A204.1 (cell line): ENCODE results near the gene PRKAG2.

Experiments used
- FAIRE-seq: peaks from 2 replicates; lab custom pipeline; 2012; peaks lifted over from hg19 to GRCh38; lab: Jason Lieb, UNC

PRKAG2 gene

GRCh38 chr7:151864561-151864960 lies 12.4 kb downstream of the PRKAG2 start:
- FAIRE-seq: no peak

GRCh38 chr7:151864081-151864480 lies 12.8 kb downstream of the PRKAG2 start:
- no peak for FAIRE-seq

- FAIRE-seq: no peak
Measured at GRCh38 chr7:151863386-151864079, 13.4 kb downstream of the PRKAG2 start.

DNA sequence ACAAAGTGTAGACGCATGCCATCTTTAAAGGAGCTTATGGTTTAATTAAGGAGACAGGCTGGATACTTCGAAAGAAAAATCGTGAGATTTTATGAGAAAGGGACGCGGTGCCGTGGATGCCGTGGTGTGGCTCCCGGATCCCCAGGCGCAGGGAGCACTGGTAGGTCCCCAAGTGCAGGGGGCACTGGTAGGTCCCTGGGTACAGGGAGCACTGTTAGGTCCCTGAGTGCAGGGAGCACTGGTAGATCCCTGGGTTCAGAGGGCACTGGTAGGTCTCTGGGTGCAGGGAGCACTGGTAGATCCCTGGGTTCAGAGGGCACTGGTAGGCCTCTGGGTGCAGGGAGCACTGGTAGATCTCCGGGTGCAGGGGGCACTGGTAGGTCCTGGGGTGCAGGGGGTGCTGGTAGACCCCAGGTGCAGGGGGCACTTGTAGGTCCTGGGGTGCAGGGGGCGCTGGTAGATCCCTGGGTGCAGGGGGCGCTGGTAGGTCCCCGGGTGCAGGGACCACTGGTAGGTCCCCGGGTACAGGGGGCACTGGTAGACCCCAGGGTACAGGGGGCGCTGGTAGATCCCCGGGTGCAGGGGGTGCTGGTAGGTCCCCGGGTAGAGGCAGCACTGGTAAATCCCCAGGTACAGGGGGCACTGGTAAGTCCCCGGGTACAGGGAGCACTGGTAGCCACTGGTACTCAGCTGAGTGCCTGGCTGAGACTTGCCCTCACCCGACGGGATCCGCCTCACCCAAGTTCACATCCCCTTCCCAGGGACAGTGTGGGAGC lies 14.1 kb downstream of the PRKAG2 start:
- FAIRE-seq: no peak

- FAIRE-seq: no peak
Measured at GRCh38 chr7:151861881-151862280, 15.0 kb downstream of the PRKAG2 start.

- FAIRE-seq: no peak
Measured at GRCh38 chr7:151860771-151861170, 16.1 kb downstream of the PRKAG2 start.

- no peak for FAIRE-seq
Measured at GRCh38 chr7:151859948-151860685, 16.8 kb downstream of the PRKAG2 start.

GRCh38 chr7:151859111-151859947 lies 17.6 kb downstream of the PRKAG2 start:
- FAIRE-seq: no peak

DNA sequence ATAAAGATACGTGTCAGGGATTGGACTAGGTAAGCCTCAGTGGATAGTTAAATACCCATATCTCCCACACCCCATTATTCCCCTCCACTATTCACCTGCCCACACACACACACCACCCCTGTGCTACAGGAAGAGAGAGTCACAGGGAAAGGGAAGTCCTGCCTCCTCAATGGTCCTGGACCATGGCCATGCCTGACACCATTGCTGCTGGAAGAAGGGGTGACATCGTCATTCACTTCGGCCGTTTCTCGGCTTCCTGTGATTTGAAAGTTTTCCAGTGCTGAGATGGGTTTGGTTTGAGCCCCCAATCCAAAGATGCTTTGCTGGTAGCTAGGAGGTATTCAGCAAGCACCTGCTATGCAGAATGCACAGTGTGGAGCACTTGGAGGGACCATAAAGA lies 18.5 kb downstream of the PRKAG2 start:
- FAIRE-seq: no peak

GRCh38 chr7:151857866-151858450 lies 19.0 kb downstream of the PRKAG2 start:
- no peak for FAIRE-seq

DNA sequence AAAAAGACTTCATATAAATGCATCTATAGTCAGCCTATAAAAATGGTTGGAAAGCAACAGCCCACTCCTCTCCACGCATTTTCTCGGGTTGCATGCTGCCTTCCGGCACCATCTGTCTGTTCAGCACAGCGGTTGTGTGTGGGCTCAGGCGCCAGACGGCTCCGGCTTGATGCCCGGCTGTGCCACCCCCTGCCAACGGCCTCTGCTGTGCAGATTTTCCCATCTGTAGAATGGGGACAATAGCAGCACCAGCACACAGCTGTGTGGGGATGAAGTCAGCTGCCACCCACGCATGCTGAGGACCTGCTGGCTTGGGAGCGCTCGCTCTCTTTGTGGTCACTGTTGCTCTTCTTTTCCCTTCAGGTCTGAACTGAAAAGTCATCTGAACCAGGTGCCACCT lies 19.5 kb downstream of the PRKAG2 start:
- FAIRE-seq: no peak

DNA sequence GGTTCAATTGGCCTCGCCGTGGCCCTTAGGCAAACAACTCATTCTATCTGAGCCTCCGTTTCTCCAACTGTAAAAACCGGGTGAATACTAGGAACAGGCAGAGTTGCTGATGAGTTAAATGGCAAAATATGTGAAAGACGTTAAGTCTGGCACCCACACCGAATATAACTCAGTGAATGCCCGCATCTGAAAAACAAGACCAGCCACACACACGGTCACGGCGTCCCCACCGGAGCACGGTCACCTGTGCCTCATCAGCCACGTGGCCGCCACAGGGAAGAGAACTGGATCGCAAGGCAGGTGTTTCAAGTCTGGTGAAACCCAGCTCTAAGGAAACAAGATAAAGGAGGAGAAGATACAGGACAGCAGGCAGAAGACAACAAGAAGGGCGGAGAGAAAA lies 20.4 kb downstream of the PRKAG2 start:
- FAIRE-seq: no peak

DNA sequence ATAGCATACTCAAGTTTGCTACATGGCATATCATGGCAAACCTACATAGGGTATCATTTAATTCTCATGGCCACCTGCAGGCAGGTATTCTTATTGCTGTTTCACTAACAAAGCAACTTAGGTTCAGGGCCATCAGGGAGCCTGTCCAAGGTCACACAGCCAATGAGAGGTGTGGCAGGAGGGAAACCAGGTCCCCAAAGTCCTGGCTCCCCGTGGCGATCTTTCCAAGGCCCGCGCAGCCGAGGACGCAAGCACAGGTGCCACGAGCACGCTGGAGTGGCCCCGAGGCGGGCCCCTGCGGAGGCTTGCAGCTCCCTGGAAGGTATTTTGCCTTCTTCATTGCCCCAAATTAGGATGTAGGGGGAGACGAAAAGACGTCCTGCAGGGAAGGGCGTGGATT lies 20.8 kb downstream of the PRKAG2 start:
- no peak for FAIRE-seq

DNA sequence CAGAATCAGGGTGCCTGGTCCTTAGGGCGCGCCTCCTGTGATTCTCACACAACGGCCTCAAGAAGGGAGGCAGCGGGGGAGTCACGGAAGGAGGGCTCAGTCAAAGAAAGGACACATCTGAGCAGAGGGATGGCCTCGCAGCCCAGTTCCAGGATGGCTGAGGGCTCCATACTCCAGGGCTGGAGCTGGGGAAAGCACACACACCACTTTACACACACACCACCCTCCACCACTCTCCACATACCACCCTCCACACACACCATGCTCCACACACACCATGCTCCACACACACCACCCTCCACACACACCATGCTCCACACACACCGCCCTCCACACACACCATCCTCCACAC lies 22.2 kb downstream of the PRKAG2 start:
- no peak for FAIRE-seq

- no peak for FAIRE-seq
Measured at GRCh38 chr7:151853896-151854719, 22.8 kb downstream of the PRKAG2 start.

GRCh38 chr7:151852486-151853396 lies 24.2 kb downstream of the PRKAG2 start:
- FAIRE-seq: no peak

DNA sequence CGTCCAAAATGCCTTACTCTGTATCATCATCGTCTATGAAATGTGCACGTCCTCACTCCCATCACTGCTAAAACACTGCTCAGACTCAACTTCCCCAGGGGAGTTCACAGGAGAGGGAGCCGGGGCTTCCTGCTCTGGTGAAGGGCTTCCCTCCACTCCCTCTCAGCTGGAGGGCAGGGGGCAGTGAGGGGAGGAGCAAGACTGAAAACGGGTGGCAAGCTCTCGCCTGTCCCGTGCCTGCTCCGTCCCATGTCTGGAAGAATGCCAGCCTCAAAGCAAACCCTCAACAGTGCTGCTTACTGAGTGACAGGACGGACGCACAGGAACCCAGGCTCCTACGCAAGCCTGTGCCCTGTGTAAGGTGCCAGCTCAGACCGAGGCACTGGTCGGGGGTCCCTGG lies 25.1 kb downstream of the PRKAG2 start:
- no peak for FAIRE-seq

DNA sequence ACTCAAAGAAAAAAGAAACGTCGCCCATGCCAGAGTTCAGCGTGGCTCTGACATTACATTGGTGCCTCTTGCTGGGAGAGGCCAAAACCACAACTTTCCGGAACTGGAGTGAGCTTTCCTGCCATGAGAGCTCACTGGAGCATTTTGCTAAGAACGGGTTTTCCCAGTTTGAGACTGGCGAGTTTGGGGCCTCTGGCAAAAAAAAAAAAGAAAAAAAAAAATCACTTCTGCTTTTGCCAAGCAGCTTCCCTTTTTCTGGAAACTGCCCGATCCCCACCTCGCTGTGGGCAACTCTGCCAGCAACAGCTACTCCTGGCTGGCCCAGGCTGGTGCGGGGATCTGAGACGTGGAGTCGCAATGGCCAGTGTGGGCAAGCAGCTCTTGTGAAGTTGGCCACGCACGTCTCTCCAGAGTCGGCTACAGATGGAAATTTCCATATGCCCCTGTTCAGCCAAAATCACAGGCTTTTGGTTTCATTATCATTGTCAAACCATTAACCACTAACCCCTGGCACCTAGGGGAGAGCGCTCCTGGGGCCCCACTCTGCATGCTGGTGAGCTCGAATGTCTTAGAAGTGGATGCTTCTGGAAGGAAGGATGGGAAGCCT lies 25.7 kb downstream of the PRKAG2 start:
- no peak for FAIRE-seq

DNA sequence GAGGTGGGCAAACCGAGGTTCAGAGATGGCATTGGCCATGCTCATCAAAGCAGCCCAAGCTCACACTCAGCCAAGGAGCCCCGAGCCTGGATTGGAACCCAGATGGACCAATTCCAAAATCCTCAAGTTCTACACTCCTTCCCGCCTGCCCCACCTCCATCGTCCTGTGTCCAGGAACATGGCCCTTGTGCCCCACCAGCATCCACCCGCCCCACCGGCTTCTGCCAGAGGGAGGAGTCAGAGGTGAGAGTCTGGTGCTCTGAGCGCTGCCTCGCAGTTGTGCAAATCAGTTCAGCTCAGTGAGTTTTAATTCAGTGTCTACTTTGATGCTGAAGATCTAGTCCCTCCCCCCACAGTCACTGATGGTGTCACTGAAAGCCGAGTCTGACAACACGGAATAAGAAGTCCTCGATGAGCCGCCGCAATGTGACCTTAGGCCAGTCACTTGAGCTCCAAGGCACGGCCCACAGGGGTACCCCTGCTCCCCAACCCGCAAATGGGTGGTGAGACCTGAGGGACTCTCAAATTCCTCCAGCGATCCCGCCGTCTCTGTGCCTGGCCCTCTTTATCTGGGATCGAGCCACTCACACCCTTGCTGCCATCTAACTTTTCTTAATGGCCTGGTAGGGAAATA lies 26.3 kb downstream of the PRKAG2 start:
- no peak for FAIRE-seq
